ENCODE measurements around the gene ERBB4. TPM values are rescaled to one million over a fixed set of nuclear protein-coding genes. Genes with fewer than 3 reads are reported as not detected.

The ERBB4 gene
- total and polyA plus RNA-seq, 2 of the 8 experiments (the other 6 are each of a cell fraction or from before 2014, with no cell fraction given) = 0.34 to 1.3 TPM

DNA sequence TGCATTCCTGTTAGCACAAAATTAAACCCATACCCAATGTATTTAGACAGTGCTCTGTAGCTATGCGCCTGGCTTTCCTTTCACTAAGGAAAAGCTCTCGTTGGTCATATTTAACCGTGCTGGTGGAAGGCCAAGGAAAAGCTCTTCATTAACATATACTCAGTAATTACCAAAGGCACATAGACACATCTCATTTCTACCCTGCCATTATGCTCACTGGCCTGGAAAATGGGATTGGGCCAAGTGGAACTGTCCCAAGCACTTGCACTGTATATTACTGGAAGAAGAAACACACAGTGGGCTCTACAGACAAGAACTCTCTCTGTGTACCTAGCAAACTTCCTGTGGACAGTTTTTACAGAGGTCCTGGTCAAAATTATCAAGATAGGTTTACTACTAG, 274.4 kb downstream of the ERBB4 start (continued):
- TF ChIP-seq, protein P1, sequence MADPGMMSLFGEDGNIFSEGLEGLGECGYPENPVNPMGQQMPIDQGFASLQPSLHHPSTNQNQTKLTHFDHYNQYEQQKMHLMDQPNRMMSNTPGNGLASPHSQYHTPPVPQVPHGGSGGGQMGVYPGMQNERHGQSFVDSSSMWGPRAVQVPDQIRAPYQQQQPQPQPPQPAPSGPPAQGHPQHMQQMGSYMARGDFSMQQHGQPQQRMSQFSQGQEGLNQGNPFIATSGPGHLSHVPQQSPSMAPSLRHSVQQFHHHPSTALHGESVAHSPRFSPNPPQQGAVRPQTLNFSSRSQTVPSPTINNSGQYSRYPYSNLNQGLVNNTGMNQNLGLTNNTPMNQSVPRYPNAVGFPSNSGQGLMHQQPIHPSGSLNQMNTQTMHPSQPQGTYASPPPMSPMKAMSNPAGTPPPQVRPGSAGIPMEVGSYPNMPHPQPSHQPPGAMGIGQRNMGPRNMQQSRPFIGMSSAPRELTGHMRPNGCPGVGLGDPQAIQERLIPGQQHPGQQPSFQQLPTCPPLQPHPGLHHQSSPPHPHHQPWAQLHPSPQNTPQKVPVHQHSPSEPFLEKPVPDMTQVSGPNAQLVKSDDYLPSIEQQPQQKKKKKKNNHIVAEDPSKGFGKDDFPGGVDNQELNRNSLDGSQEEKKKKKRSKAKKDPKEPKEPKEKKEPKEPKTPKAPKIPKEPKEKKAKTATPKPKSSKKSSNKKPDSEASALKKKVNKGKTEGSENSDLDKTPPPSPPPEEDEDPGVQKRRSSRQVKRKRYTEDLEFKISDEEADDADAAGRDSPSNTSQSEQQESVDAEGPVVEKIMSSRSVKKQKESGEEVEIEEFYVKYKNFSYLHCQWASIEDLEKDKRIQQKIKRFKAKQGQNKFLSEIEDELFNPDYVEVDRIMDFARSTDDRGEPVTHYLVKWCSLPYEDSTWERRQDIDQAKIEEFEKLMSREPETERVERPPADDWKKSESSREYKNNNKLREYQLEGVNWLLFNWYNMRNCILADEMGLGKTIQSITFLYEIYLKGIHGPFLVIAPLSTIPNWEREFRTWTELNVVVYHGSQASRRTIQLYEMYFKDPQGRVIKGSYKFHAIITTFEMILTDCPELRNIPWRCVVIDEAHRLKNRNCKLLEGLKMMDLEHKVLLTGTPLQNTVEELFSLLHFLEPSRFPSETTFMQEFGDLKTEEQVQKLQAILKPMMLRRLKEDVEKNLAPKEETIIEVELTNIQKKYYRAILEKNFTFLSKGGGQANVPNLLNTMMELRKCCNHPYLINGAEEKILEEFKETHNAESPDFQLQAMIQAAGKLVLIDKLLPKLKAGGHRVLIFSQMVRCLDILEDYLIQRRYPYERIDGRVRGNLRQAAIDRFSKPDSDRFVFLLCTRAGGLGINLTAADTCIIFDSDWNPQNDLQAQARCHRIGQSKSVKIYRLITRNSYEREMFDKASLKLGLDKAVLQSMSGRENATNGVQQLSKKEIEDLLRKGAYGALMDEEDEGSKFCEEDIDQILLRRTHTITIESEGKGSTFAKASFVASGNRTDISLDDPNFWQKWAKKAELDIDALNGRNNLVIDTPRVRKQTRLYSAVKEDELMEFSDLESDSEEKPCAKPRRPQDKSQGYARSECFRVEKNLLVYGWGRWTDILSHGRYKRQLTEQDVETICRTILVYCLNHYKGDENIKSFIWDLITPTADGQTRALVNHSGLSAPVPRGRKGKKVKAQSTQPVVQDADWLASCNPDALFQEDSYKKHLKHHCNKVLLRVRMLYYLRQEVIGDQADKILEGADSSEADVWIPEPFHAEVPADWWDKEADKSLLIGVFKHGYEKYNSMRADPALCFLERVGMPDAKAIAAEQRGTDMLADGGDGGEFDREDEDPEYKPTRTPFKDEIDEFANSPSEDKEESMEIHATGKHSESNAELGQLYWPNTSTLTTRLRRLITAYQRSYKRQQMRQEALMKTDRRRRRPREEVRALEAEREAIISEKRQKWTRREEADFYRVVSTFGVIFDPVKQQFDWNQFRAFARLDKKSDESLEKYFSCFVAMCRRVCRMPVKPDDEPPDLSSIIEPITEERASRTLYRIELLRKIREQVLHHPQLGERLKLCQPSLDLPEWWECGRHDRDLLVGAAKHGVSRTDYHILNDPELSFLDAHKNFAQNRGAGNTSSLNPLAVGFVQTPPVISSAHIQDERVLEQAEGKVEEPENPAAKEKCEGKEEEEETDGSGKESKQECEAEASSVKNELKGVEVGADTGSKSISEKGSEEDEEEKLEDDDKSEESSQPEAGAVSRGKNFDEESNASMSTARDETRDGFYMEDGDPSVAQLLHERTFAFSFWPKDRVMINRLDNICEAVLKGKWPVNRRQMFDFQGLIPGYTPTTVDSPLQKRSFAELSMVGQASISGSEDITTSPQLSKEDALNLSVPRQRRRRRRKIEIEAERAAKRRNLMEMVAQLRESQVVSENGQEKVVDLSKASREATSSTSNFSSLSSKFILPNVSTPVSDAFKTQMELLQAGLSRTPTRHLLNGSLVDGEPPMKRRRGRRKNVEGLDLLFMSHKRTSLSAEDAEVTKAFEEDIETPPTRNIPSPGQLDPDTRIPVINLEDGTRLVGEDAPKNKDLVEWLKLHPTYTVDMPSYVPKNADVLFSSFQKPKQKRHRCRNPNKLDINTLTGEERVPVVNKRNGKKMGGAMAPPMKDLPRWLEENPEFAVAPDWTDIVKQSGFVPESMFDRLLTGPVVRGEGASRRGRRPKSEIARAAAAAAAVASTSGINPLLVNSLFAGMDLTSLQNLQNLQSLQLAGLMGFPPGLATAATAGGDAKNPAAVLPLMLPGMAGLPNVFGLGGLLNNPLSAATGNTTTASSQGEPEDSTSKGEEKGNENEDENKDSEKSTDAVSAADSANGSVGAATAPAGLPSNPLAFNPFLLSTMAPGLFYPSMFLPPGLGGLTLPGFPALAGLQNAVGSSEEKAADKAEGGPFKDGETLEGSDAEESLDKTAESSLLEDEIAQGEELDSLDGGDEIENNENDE (IDR thresholded peaks at IDR 0.05; ENCODE audit: insufficient replicate concordance, low read length) = no peak
